Mesodermal cell (in vitro differentiated cells): ENCODE data around the gene WDPCP.
A peak's percentile ranks its signal among the peaks of the same experiment; 100 is the strongest.
"Not testable (repeated sequence)": the region's sequence is repeated elsewhere in the genome, so short reads cannot be mapped to it uniquely, and the experiment has no call there.

Source experiments
- H3K27ac ChIP-seq: 2 replicates; pipeline ENCODE4 v1.7.0; 2013; ENCODE audit warnings: mild to moderate bottlenecking, low read depth, low read length, moderate library complexity; ENCODE audit not compliant: severe bottlenecking
- H3K36me3 ChIP-seq: 2 replicates; pipeline ENCODE4 v1.7.1; 2013; ENCODE audit warnings: mild to moderate bottlenecking, low read length, moderate library complexity; ENCODE audit not compliant: control insufficient read depth, insufficient read depth
- H3K4me1 ChIP-seq: one replicate; pipeline ENCODE4 v1.7.1; 2013; ENCODE audit warnings: mild to moderate bottlenecking, low read length; ENCODE audit not compliant: insufficient read depth, control insufficient read depth, poor library complexity, severe bottlenecking
- H3K4me3 ChIP-seq: 2 replicates; pipeline ENCODE4 v1.7.0; 2013; ENCODE audit warnings: low read length, control low read depth, mild to moderate bottlenecking; ENCODE audit not compliant: insufficient read depth, poor library complexity, severe bottlenecking; ENCODE audit errors: extremely low read depth
- H3K9me3 ChIP-seq: 2 replicates; pipeline ENCODE4 v1.7.1; 2013; ENCODE audit warnings: mild to moderate bottlenecking, low read length, moderate library complexity; ENCODE audit not compliant: control insufficient read depth
- WGBS, 2 experiments: methylation state at CpG; one replicate each; pipeline ENCODE4 v1.1.5; 2013; ENCODE audit warnings: missing lambda C conversion rate in 2 of 2; ENCODE audit not compliant: insufficient coverage in 2 of 2; 5-methylcytosine and 5-hydroxymethylcytosine counted together

WDPCP gene

DNA sequence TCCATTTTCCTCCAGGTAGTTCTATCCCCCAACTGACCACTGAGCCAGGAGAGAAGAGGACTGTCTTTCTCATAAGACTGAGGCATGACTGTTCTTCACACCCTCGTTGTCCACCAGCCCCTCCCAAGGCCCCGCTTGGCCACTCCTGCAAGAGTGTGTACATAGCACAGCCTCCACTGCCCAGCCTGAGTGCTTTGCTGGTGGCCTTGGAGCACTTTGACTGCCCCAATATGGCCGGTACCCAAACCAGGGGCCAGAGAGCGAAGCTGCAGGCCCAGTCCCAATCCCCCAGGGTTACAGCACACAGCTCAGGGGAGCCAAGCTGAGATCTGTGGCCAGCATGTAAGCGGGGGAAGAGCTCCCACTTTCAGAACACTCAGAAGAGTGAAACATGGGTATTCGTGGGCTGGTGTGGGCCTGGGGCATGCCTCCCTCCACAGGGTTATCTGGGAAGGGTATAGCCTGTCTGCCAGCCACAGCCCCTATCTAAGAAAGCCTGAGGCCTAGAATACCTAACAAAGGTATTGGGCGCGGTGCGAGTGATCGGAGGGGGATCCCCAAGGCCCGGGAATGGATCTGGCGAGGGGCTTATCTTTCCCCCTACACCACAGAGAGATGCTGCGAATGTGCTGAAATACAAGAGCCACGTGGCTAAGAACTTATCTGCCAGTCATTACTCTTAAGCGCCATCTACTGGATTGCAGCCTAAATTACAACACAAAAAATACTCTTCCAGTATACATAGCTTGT, 163.8 kb downstream of the WDPCP start:
- 76 to 77% methylated on average over 12 to 14 of the region's 15 CpGs for WGBS, 2 experiments
- peaks cover 6% of the 10 kb centered on the region for H3K9me3 ChIP-seq
- H3K4me1 ChIP-seq = no peaks in the 10 kb centered on the region
- H3K36me3 ChIP-seq = no peaks in the 10 kb centered on the region
- H3K27ac ChIP-seq = no peak overlapping the region
- no peak overlapping the region for H3K4me3 ChIP-seq

DNA sequence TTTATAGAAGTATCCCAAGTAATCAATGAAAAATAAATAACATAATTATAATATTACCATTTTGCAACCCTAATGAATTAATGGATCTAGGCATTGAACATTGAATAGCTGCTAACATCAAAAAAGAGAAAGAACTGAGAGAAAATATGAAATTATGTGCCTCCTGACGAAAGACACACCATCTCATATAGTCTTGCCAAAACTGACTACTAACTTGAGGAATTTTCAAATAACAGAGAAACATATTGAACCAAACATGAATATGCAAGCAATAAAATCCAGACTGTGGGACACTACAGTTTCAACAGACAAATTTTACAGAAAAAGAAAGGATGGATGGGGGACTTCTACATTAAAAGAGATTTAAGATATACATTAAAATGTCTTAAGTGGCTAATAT, 165.7 kb downstream of the WDPCP start:
- peaks cover 6% of the 10 kb centered on the region for H3K9me3 ChIP-seq
- no peak overlapping the region for H3K27ac ChIP-seq
- no peaks in the 10 kb centered on the region for H3K36me3 ChIP-seq
- no peaks in the 10 kb centered on the region for H3K4me1 ChIP-seq
- no peak overlapping the region for H3K4me3 ChIP-seq
- 100% methylated on average over 1 of the region's 1 CpG; no CpG with 5 or more reads in 1 of the 2 experiments for WGBS, 2 experiments

- H3K4me3 ChIP-seq = no peak overlapping the region
- 90 to 91% methylated on average over 1 to 3 of the region's 5 CpGs for WGBS, 2 experiments
- peaks cover 4% of the 10 kb centered on the region for H3K9me3 ChIP-seq
- H3K27ac ChIP-seq = no peak overlapping the region
- H3K36me3 ChIP-seq = no peaks in the 10 kb centered on the region
- no peaks in the 10 kb centered on the region for H3K4me1 ChIP-seq
Measured at GRCh38 chr2:63408530-63408929, 179.7 kb downstream of the WDPCP start.

GRCh38 chr2:63406641-63407040, 181.6 kb downstream of the WDPCP start:
- H3K4me1 ChIP-seq = no peaks in the 10 kb centered on the region
- no peaks in the 10 kb centered on the region for H3K36me3 ChIP-seq
- no CpG with 5 or more reads among the region's 1 CpG for WGBS, 2 experiments
- H3K9me3 ChIP-seq = peaks cover 8% of the 10 kb centered on the region
- H3K27ac ChIP-seq = no peak overlapping the region
- H3K4me3 ChIP-seq = no peak overlapping the region

DNA sequence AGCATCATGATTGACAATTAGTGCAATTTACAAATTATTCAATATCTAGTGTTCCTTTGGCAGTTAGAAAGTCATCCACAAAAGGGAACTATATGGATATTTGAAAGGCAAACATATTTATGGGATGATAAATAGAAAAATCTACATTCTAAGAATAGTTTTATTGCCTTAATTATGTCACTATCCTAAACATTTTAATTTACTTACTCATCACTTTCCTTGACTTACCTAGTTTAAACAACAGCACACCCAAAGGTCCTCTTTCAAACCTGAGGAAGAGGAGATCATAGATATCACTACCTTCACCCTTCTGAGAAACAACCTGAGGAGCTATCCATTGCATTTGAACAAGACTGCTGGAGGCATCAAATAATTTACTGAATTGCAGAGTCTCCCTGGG, 184.5 kb downstream of the WDPCP start:
- H3K4me3 ChIP-seq = no peak overlapping the region

GRCh38 chr2:63402889-63403288, 185.4 kb downstream of the WDPCP start:
- not testable (repeated sequence) for H3K9me3 ChIP-seq, H3K36me3 ChIP-seq, H3K27ac ChIP-seq, H3K4me1 ChIP-seq, H3K4me3 ChIP-seq
- WGBS, 2 experiments = no CpG with 5 or more reads among the region's 3 CpGs

More for the DNA sequence above, 184.5 kb downstream of the WDPCP start:
- no peaks in the 10 kb centered on the region for H3K36me3 ChIP-seq
- no peaks in the 10 kb centered on the region for H3K4me1 ChIP-seq
- H3K9me3 ChIP-seq = peaks cover 3% of the 10 kb centered on the region
- no peak overlapping the region for H3K27ac ChIP-seq

DNA sequence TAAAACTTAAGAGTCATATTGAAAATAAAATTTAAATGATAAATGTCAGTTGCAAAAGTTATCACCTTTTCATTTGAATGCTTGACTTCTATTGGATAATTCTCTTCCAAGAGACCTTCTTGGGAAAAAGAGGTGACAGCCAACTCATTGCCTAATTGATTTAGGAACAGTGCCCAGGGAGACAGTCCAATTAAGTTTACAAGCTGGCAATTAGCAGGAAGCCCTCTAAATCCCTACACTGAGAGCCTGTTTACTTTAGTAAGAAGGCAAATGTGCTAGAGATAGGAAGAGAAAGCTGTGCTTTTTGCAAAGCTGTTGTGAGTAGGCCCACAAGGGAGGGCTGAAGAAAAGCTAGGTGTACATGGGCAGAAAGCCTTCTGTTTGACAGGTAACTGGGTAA, 189.1 kb downstream of the WDPCP start:
- Histone ChIP-seq H3K4me3 (no peak overlapping the region), H3K4me1 (no peaks in the 10 kb centered on the region), H3K36me3 (no peaks in the 10 kb centered on the region), H3K9me3 (peaks cover 3% of the 10 kb centered on the region), H3K27ac (no peak overlapping the region)

GRCh38 chr2:63379451-63379850, 208.8 kb downstream of the WDPCP start:
- Histone ChIP-seq H3K36me3 (no peaks in the 10 kb centered on the region), H3K9me3 (no peaks in the 10 kb centered on the region), H3K4me3 (no peak overlapping the region), H3K27ac (no peak overlapping the region), H3K4me1 (no peaks in the 10 kb centered on the region)
- WGBS, 2 experiments = 100% methylated on average over 1 of the region's 4 CpGs; no CpG with 5 or more reads in 1 of the 2 experiments

- Histone ChIP-seq H3K4me1 (no peaks in the 10 kb centered on the region), H3K4me3 (no peak overlapping the region), H3K27ac (peak overlapping the region; percentile 7), H3K9me3 (no peaks in the 10 kb centered on the region), H3K36me3 (no peaks in the 10 kb centered on the region)
- WGBS, 2 experiments = no CpG with 5 or more reads among the region's 1 CpG
Measured at GRCh38 chr2:63378589-63378988, 209.7 kb downstream of the WDPCP start.

DNA sequence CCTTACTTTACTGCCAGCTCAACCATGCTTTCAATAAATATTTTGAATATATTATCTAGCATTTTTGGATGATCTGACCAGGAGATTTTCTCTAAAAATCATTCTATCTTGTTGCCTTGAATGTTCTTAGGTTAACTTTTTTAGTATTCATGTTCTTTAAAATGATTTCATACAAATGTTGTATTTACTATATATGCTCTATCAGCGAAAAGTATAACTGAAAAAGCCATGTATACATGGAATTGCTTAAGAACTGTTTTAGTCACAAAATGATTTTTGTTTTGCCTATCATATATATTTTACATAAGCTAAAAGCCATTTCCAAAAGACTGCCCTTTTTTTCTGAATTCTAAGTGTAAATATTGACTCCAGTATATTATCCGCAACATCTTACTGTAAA, 213.9 kb downstream of the WDPCP start:
- Histone ChIP-seq H3K9me3 (no peaks in the 10 kb centered on the region), H3K4me1 (no peaks in the 10 kb centered on the region), H3K27ac (no peak overlapping the region), H3K4me3 (no peak overlapping the region), H3K36me3 (no peaks in the 10 kb centered on the region)
- WGBS, 2 experiments = 86 to 100% methylated on average over 1 of the region's 2 CpGs

DNA sequence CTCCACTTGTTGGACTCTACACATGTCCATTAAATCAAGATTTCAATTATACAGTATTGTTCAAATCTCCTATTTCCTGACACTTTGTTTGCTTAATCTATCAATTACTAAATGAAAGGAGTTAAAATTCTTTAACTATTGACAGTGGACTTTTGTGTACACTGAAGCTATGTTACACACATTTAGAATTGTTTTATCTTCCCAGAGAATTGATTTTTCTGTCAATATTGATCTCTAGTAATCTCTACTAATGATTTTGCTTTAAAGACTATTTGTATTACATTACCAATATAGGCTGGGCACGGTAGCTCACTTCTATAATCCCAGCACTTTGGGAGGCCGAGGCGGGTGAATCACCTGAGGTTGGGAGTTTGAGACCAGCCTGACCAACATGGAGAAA, 215.7 kb downstream of the WDPCP start:
- H3K4me1 ChIP-seq = no peaks in the 10 kb centered on the region
- WGBS, 2 experiments = no CpG with 5 or more reads among the region's 3 CpGs
- no peaks in the 10 kb centered on the region for H3K36me3 ChIP-seq
- no peak overlapping the region for H3K4me3 ChIP-seq
- no peak overlapping the region for H3K27ac ChIP-seq
- no peaks in the 10 kb centered on the region for H3K9me3 ChIP-seq
